ENCODE measurements around the gene NFATC4.
A peak's percentile ranks its signal among the peaks of the same experiment; 100 is the strongest.
"Not testable (repeated sequence)": the region's sequence is repeated elsewhere in the genome, so short reads cannot be mapped to it uniquely, and the experiment has no call there.

The NFATC4 gene

GRCh38 chr14:24368212-24368561 is 203 bp downstream of the NFATC4 start:
- H3K27ac ChIP-seq (ENCODE audit: low read depth, low read length, severe bottlenecking), result peak overlapping the region; percentile 18
- peak overlapping the region; percentile 98 for H3K4me3 ChIP-seq (ENCODE audit: extremely low read depth, insufficient read depth, low read length, poor library complexity, severe bottlenecking)
- H3K36me3 ChIP-seq (ENCODE audit: control insufficient read depth, insufficient read depth, low read length), result peaks cover 34% of the 10 kb centered on the region
- 0% methylated on average over 1 to 8 of the region's 15 CpGs for WGBS, 2 experiments (ENCODE audit: insufficient coverage in 2 of 2)
- peaks cover 5% of the 10 kb centered on the region for H3K4me1 ChIP-seq (ENCODE audit: control insufficient read depth, insufficient read depth, low read length, poor library complexity, severe bottlenecking)
- no peaks in the 10 kb centered on the region for H3K9me3 ChIP-seq (ENCODE audit: control insufficient read depth, low read length)

- Histone ChIP-seq H3K36me3 (ENCODE audit: control insufficient read depth, insufficient read depth, low read length) (peaks cover 39% of the 10 kb centered on the region), H3K27ac (ENCODE audit: low read depth, low read length, severe bottlenecking) (peak overlapping the region; percentile 16), H3K9me3 (ENCODE audit: control insufficient read depth, low read length) (no peaks in the 10 kb centered on the region), H3K4me3 (ENCODE audit: extremely low read depth, insufficient read depth, low read length, poor library complexity, severe bottlenecking) (peak overlapping the region; percentile 98), H3K4me1 (ENCODE audit: control insufficient read depth, insufficient read depth, low read length, poor library complexity, severe bottlenecking) (peaks cover 5% of the 10 kb centered on the region)
- 5 to 11% methylated on average over 4 to 26 of the region's 52 CpGs for WGBS, 2 experiments (ENCODE audit: insufficient coverage in 2 of 2)
These were observed 723 bp downstream of the NFATC4 start for GRCh38 chr14:24368562-24369252.

GRCh38 chr14:24369463-24369862 is 1.5 kb downstream of the NFATC4 start:
- no peak overlapping the region for H3K27ac ChIP-seq (ENCODE audit: low read depth, low read length, severe bottlenecking)
- WGBS, 2 experiments (ENCODE audit: insufficient coverage in 2 of 2), result 92 to 94% methylated on average over 8 to 15 of the region's 20 CpGs
- peaks cover 5% of the 10 kb centered on the region for H3K4me1 ChIP-seq (ENCODE audit: control insufficient read depth, insufficient read depth, low read length, poor library complexity, severe bottlenecking)
- H3K36me3 ChIP-seq (ENCODE audit: control insufficient read depth, insufficient read depth, low read length), result peaks cover 47% of the 10 kb centered on the region
- H3K4me3 ChIP-seq (ENCODE audit: extremely low read depth, insufficient read depth, low read length, poor library complexity, severe bottlenecking), result peak overlapping the region; percentile 98
- H3K9me3 ChIP-seq (ENCODE audit: control insufficient read depth, low read length), result no peaks in the 10 kb centered on the region

- Histone ChIP-seq H3K36me3 (ENCODE audit: control insufficient read depth, insufficient read depth, low read length) (peaks cover 53% of the 10 kb centered on the region), H3K9me3 (ENCODE audit: control insufficient read depth, low read length) (no peaks in the 10 kb centered on the region), H3K27ac (ENCODE audit: low read depth, low read length, severe bottlenecking) (no peak overlapping the region), H3K4me3 (ENCODE audit: extremely low read depth, insufficient read depth, low read length, poor library complexity, severe bottlenecking) (no peak overlapping the region), H3K4me1 (ENCODE audit: control insufficient read depth, insufficient read depth, low read length, poor library complexity, severe bottlenecking) (peaks cover 2% of the 10 kb centered on the region)
- 93 to 94% methylated on average over 24 of the region's 32 CpGs for WGBS, 2 experiments (ENCODE audit: insufficient coverage in 2 of 2)
These were observed 2.1 kb downstream of the NFATC4 start for GRCh38 chr14:24369907-24370687.

- 100% methylated on average over 1 of the region's 1 CpG; no CpG with 5 or more reads in 1 of the 2 experiments for WGBS, 2 experiments (ENCODE audit: insufficient coverage in 2 of 2)
- no peak overlapping the region for H3K27ac ChIP-seq (ENCODE audit: low read depth, low read length, severe bottlenecking)
These were observed 2.8 kb downstream of the NFATC4 start for GRCh38 chr14:24370748-24371147.

GRCh38 chr14:24371605-24372004 is 3.6 kb downstream of the NFATC4 start:
- 93 to 100% methylated on average over 1 to 2 of the region's 3 CpGs for WGBS, 2 experiments (ENCODE audit: insufficient coverage in 2 of 2)
- not testable (repeated sequence) for H3K4me3 ChIP-seq (ENCODE audit: extremely low read depth, insufficient read depth, low read length, poor library complexity, severe bottlenecking); H3K9me3 ChIP-seq (ENCODE audit: control insufficient read depth, low read length); H3K27ac ChIP-seq (ENCODE audit: low read depth, low read length, severe bottlenecking); H3K4me1 ChIP-seq (ENCODE audit: control insufficient read depth, insufficient read depth, low read length, poor library complexity, severe bottlenecking)
- H3K36me3 ChIP-seq (ENCODE audit: control insufficient read depth, insufficient read depth, low read length), result peaks cover 67% of the 10 kb centered on the region

More at GRCh38 chr14:24370748-24371147, 2.8 kb downstream of the NFATC4 start:
- peaks cover 59% of the 10 kb centered on the region for H3K36me3 ChIP-seq (ENCODE audit: control insufficient read depth, insufficient read depth, low read length)
- H3K4me1 ChIP-seq (ENCODE audit: control insufficient read depth, insufficient read depth, low read length, poor library complexity, severe bottlenecking), result no peaks in the 10 kb centered on the region
- H3K9me3 ChIP-seq (ENCODE audit: control insufficient read depth, low read length), result no peaks in the 10 kb centered on the region
- no peak overlapping the region for H3K4me3 ChIP-seq (ENCODE audit: extremely low read depth, insufficient read depth, low read length, poor library complexity, severe bottlenecking)

GRCh38 chr14:24372701-24373416 is 4.9 kb downstream of the NFATC4 start:
- Histone ChIP-seq H3K9me3 (ENCODE audit: control insufficient read depth, low read length) (no peaks in the 10 kb centered on the region), H3K4me1 (ENCODE audit: control insufficient read depth, insufficient read depth, low read length, poor library complexity, severe bottlenecking) (no peaks in the 10 kb centered on the region), H3K36me3 (ENCODE audit: control insufficient read depth, insufficient read depth, low read length) (peaks cover 80% of the 10 kb centered on the region), H3K27ac (ENCODE audit: low read depth, low read length, severe bottlenecking) (no peak overlapping the region), H3K4me3 (ENCODE audit: extremely low read depth, insufficient read depth, low read length, poor library complexity, severe bottlenecking) (no peak overlapping the region)
- 93 to 96% methylated on average over 4 to 9 of the region's 12 CpGs for WGBS, 2 experiments (ENCODE audit: insufficient coverage in 2 of 2)

GRCh38 chr14:24376448-24377070 is 8.6 kb downstream of the NFATC4 start:
- no peak overlapping the region for H3K27ac ChIP-seq (ENCODE audit: low read depth, low read length, severe bottlenecking)
- H3K4me3 ChIP-seq (ENCODE audit: extremely low read depth, insufficient read depth, low read length, poor library complexity, severe bottlenecking), result no peak overlapping the region
- peaks cover 64% of the 10 kb centered on the region for H3K36me3 ChIP-seq (ENCODE audit: control insufficient read depth, insufficient read depth, low read length)
- H3K4me1 ChIP-seq (ENCODE audit: control insufficient read depth, insufficient read depth, low read length, poor library complexity, severe bottlenecking), result no peaks in the 10 kb centered on the region
- H3K9me3 ChIP-seq (ENCODE audit: control insufficient read depth, low read length), result no peaks in the 10 kb centered on the region
- WGBS, 2 experiments (ENCODE audit: insufficient coverage in 2 of 2), result 71 to 73% methylated on average over 5 to 11 of the region's 16 CpGs

GRCh38 chr14:24377126-24377525 is 9.1 kb downstream of the NFATC4 start:
- H3K9me3 ChIP-seq (ENCODE audit: control insufficient read depth, low read length), result no peaks in the 10 kb centered on the region
- no peaks in the 10 kb centered on the region for H3K4me1 ChIP-seq (ENCODE audit: control insufficient read depth, insufficient read depth, low read length, poor library complexity, severe bottlenecking)
- H3K36me3 ChIP-seq (ENCODE audit: control insufficient read depth, insufficient read depth, low read length), result peaks cover 58% of the 10 kb centered on the region
- H3K27ac ChIP-seq (ENCODE audit: low read depth, low read length, severe bottlenecking), result no peak overlapping the region
- H3K4me3 ChIP-seq (ENCODE audit: extremely low read depth, insufficient read depth, low read length, poor library complexity, severe bottlenecking), result no peak overlapping the region
- 70 to 90% methylated on average over 3 to 4 of the region's 7 CpGs for WGBS, 2 experiments (ENCODE audit: insufficient coverage in 2 of 2)

- Histone ChIP-seq H3K9me3 (ENCODE audit: control insufficient read depth, low read length) (no peaks in the 10 kb centered on the region), H3K4me3 (ENCODE audit: extremely low read depth, insufficient read depth, low read length, poor library complexity, severe bottlenecking) (no peak overlapping the region), H3K36me3 (ENCODE audit: control insufficient read depth, insufficient read depth, low read length) (peaks cover 53% of the 10 kb centered on the region), H3K27ac (ENCODE audit: low read depth, low read length, severe bottlenecking) (no peak overlapping the region), H3K4me1 (ENCODE audit: control insufficient read depth, insufficient read depth, low read length, poor library complexity, severe bottlenecking) (no peaks in the 10 kb centered on the region)
- 43 to 76% methylated on average over 1 to 2 of the region's 2 CpGs for whole genome bisulfite sequencing, 2 experiments (ENCODE audit: insufficient coverage in 2 of 2)
These were observed 9.7 kb downstream of the NFATC4 start for GRCh38 chr14:24377657-24378056.

Measured in mesodermal cell (in vitro differentiated cells).